A673 (cell line): ENCODE data around the gene NKIRAS2.

Source experiments
- CTCF ChIP-seq: fragments of 300-800, 200-600 bp; sonication (generic); conservative IDR thresholded peaks from 2 replicates; pipeline ENCODE4 v1.5.1; 2017; ENCODE audit warnings: low read depth, mild to moderate bottlenecking, antibody characterized with exemption, low read length, moderate library complexity, mixed read lengths
- EZH2 ChIP-seq: fragments of 200-600 bp; sonication (generic); IDR thresholded peaks from 2 replicates; pipeline ENCODE4 v1.6.1; 2017; ENCODE audit warnings: borderline replicate concordance, low read depth, mild to moderate bottlenecking, mixed read lengths, antibody characterized with exemption, low read length; ENCODE audit not compliant: poor library complexity, severe bottlenecking

GRCh38 chr17:42050393-42051012, 30.6 kb downstream of the NKIRAS2 start, which contains the start of gene C17orf113:
- TF ChIP-seq CTCF, result no peak
- TF ChIP-seq EZH2, result no peak
